Measurements from ENCODE around the gene SMARCC2.

The SMARCC2 gene

GRCh38 chr12:56162468-56163290 lies 26.6 kb downstream of the SMARCC2 start:
- DNase-seq (ENCODE audit: extremely low read depth, insufficient read length), result no peak
- Histone ChIP-seq H3K36me3 (ENCODE audit: control insufficient read depth, insufficient read depth, low read length) (peaks cover 40% of the 10 kb centered on the region), H3K4me3 (replicated peaks; ENCODE audit: low read depth, low read length) (no peak overlapping the region), H3K27me3 (replicated peaks; ENCODE audit: control insufficient read depth, insufficient read depth, low read length) (no peaks in the 10 kb centered on the region)
- TF ChIP-seq CTCF (IDR thresholded peaks at IDR 0.05; ENCODE audit: insufficient read depth, low read length, poor library complexity, severe bottlenecking), result no peak

DNA sequence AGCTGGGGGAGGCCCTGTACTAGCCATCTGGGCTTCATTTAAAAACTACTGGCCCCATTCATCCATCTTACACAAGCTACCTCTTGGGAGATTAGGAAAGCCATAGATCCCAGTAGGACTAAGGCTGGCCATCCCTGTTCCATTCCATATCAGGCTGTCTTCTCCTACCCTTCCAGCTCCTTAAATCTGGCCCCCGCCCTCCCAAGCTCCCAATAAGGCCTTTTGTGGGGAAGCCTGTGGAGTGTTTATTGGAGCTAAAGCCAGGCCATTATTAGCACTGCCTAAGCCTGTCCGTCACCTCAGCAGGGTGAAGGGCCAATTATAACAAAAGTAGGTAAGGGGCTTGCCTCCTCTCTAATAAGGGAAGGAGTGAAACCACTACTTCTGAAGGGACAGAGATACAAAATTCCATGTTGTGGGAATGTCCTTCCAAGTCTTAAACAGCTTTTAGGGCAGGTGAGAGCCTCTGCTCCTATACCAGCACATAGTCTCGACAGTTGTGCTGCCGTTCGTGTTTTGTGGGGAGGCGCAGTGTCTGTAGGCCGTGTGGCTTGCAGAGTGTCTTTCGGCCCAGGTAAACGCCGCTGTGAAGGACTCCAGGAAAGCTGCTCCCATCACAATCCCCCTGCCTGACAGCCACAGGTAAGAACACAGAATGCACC lies 27.5 kb downstream of the SMARCC2 start:
- DNase-seq (ENCODE audit: extremely low read depth, insufficient read length), result no peak
- Histone ChIP-seq H3K27me3 (replicated peaks; ENCODE audit: control insufficient read depth, insufficient read depth, low read length) (no peaks in the 10 kb centered on the region), H3K36me3 (ENCODE audit: control insufficient read depth, insufficient read depth, low read length) (peaks cover 37% of the 10 kb centered on the region), H3K4me3 (replicated peaks; ENCODE audit: low read depth, low read length) (no peak overlapping the region)
- TF ChIP-seq CTCF (IDR thresholded peaks at IDR 0.05; ENCODE audit: insufficient read depth, low read length, poor library complexity, severe bottlenecking), result no peak

- no peak for TF ChIP-seq CTCF (IDR thresholded peaks at IDR 0.05; ENCODE audit: insufficient read depth, low read length, poor library complexity, severe bottlenecking)
- Histone ChIP-seq H3K4me3 (replicated peaks; ENCODE audit: low read depth, low read length) (peak overlapping the region; percentile 91), H3K36me3 (ENCODE audit: control insufficient read depth, insufficient read depth, low read length) (peaks cover 37% of the 10 kb centered on the region), H3K27me3 (replicated peaks; ENCODE audit: control insufficient read depth, insufficient read depth, low read length) (no peaks in the 10 kb centered on the region)
- no peak for DNase-seq (ENCODE audit: extremely low read depth, insufficient read length)
These were observed 28.2 kb downstream of the SMARCC2 start for GRCh38 chr12:56160894-56161689.

DNA sequence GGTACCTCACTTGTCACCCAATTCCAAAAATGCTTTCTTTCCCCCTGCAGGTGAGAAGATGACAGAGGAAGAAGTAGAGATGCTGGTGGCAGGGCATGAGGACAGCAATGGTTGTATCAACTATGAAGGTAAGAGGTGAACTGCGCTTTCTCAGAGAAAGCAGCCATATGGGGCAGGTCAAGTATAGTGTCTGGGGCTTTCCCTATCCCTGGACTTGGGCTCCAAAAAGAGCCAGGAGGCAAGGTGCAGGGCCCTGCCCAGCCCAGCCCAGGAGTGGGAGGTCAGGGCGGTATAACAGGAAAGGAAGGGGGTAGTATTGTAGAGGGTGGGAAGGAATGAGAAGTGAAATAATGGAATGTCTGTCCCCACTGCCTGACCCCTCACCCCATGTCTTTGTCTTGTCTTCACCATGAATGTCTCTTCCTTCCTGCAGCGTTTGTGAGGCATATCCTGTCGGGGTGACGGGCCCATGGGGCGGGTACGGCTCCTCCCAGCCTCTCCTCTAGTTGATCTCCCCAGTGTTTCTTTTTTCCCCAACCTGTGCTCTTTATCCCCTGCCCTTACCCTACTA lies 29.0 kb downstream of the SMARCC2 start:
- TF ChIP-seq CTCF (IDR thresholded peaks at IDR 0.05; ENCODE audit: insufficient read depth, low read length, poor library complexity, severe bottlenecking), result no peak
- peak; percentile 35 for DNase-seq (ENCODE audit: extremely low read depth, insufficient read length)
- peak overlapping the region; percentile 91 for H3K4me3 ChIP-seq (replicated peaks; ENCODE audit: low read depth, low read length)
- no peaks in the 10 kb centered on the region for H3K27me3 ChIP-seq (replicated peaks; ENCODE audit: control insufficient read depth, insufficient read depth, low read length)
- peaks cover 34% of the 10 kb centered on the region for H3K36me3 ChIP-seq (ENCODE audit: control insufficient read depth, insufficient read depth, low read length)

DNA sequence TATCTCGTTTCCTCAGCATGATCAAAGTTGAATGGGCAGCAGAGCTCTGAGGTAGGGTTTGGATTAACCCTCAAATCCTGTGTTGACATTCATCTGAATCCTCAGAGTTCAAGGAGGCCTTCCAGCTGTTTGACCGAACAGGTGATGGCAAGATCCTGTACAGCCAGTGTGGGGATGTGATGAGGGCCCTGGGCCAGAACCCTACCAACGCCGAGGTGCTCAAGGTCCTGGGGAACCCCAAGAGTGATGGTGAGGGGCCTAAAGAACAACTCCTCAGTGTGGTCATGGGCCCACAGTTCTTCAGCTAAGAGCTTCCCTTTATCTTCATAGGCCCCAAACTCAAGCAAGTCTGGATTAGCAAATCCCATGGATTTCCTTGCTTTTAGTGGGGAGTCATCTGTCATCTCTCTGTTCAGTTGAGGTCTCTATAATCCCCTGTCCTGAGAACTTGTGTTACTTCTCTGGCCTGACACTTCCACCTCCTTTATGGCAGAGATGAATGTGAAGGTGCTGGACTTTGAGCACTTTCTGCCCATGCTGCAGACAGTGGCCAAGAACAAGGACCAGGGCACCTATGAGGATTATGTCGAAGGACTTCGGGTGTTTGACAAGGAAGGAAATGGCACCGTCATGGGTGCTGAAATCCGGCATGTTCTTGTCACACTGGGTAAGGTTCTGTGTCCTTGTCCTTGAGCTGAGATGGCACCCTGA lies 29.6 kb downstream of the SMARCC2 start:
- DNase-seq (ENCODE audit: extremely low read depth, insufficient read length), result no peak
- Histone ChIP-seq H3K36me3 (ENCODE audit: control insufficient read depth, insufficient read depth, low read length) (peaks cover 32% of the 10 kb centered on the region), H3K27me3 (replicated peaks; ENCODE audit: control insufficient read depth, insufficient read depth, low read length) (no peaks in the 10 kb centered on the region), H3K4me3 (replicated peaks; ENCODE audit: low read depth, low read length) (peak overlapping the region; percentile 91)
- TF ChIP-seq CTCF (IDR thresholded peaks at IDR 0.05; ENCODE audit: insufficient read depth, low read length, poor library complexity, severe bottlenecking), result no peak

All from GM06990 (cell line).